ENCODE measurements around the gene ZKSCAN4.
A peak's percentile ranks its signal among the peaks of the same experiment; 100 is the strongest.

ZKSCAN4 gene

DNA sequence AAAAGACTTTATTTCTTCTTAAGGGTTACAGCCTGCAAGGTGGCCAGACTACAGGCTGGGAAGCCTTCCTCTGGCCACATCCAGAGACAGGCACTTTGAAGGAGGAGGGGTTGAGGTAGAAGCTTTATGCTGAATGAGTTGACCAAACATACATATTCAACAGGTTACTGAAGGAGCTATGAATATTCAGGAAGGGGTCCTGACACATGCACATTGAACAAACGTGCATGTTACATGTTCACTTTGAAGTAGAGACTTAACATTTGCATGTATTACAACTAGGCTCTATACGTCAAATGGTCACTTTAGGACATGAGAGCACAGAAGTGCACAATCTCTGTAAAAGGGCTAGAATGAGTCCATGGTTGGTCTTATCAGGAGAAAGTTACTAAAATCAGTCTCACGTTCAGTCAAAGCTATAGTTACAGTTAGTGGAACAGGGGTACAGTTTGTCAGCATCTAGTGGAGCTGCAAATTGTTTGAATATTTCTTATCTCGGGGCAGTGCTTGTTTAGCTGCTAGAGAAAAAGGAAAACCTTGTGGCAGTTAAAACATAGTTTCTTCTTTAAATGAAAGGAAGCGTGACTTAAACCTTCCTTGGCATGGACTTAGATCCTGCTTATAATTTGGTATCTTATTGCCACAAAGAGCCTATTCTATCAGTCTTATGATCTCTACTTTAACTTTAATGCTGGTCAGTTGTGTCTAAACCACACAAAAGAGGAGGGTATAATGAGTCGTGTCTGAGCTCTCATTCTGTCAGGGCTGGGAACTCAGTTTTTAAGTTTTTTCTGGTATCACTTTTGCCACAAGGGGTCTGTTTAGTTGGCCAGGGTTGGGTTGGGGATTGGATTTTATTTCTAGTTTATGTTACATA lies 31.6 kb downstream of the ZKSCAN4 start:
- H3K4me1 ChIP-seq (ENCODE audit: control insufficient read depth, insufficient read depth, low read length, poor library complexity, severe bottlenecking) = peaks cover 8% of the 10 kb centered on the region
- no peak overlapping the region for H3K4me3 ChIP-seq (ENCODE audit: extremely low read depth, insufficient read depth, low read length, poor library complexity, severe bottlenecking)
- H3K27ac ChIP-seq (ENCODE audit: low read depth, low read length, severe bottlenecking) = no peak overlapping the region
- H3K9me3 ChIP-seq (ENCODE audit: control insufficient read depth, low read length) = no peaks in the 10 kb centered on the region
- 74 to 79% methylated on average over 4 to 5 of the region's 6 CpGs for WGBS, 2 experiments (ENCODE audit: insufficient coverage in 2 of 2)
- no peaks in the 10 kb centered on the region for H3K36me3 ChIP-seq (ENCODE audit: control insufficient read depth, insufficient read depth, low read length)

DNA sequence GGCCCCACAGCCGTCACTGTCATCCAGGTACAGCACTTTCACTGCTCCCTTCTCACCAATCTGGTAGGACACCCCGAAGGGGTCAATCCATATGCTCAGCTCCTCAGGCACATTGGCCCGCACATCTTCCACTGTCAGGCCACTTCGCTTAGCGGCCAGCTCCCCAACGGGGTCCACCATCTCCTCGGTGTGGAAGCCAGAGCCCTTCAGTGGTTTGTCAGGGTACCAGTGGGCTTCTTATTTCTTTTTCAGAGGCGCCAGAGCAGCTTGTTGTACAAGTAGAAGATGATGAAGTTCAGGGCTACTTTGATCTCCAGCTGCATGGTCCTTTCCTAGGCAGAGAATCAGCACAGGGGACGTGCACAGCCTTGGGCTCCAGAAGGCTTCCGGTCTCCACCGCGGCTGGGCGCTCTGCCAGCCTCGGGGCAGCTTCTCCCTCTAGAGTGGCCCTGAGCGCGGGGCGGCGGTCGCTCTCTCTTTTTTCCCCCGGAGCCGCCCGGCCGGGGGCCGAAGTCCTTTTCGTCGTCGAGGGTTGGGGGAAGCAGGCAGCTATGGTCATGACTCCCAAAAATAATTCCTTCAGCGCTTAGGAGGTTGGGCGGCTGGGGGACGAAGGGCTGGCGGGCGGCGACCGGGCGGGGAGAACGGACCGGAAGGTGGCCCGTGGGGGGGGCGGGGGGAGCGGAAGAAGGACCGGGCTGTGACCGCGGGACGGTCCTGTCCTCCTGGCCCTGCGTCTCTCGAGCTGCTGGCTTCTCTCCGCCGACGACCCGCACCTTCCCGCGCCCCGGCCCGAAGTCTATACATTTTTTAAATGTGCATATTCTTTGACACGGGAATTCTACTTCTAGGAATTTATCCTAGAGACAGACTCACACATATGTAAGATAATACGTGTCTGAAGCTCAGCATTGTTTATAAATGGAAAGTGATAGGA lies 33.5 kb downstream of the ZKSCAN4 start:
- H3K9me3 ChIP-seq (ENCODE audit: control insufficient read depth, low read length) = no peaks in the 10 kb centered on the region
- H3K4me1 ChIP-seq (ENCODE audit: control insufficient read depth, insufficient read depth, low read length, poor library complexity, severe bottlenecking) = peaks cover 8% of the 10 kb centered on the region
- no peaks in the 10 kb centered on the region for H3K36me3 ChIP-seq (ENCODE audit: control insufficient read depth, insufficient read depth, low read length)
- H3K4me3 ChIP-seq (ENCODE audit: extremely low read depth, insufficient read depth, low read length, poor library complexity, severe bottlenecking) = peak overlapping the region; percentile 40
- 25 to 52% methylated on average over 11 to 30 of the region's 56 CpGs for WGBS, 2 experiments (ENCODE audit: insufficient coverage in 2 of 2)
- H3K27ac ChIP-seq (ENCODE audit: low read depth, low read length, severe bottlenecking) = no peak overlapping the region

- no peak overlapping the region for H3K4me3 ChIP-seq (ENCODE audit: extremely low read depth, insufficient read depth, low read length, poor library complexity, severe bottlenecking)
- no peaks in the 10 kb centered on the region for H3K9me3 ChIP-seq (ENCODE audit: control insufficient read depth, low read length)
- 95 to 98% methylated on average over 7 to 11 of the region's 12 CpGs for WGBS, 2 experiments (ENCODE audit: insufficient coverage in 2 of 2)
- H3K4me1 ChIP-seq (ENCODE audit: control insufficient read depth, insufficient read depth, low read length, poor library complexity, severe bottlenecking) = peaks cover 8% of the 10 kb centered on the region
- H3K27ac ChIP-seq (ENCODE audit: low read depth, low read length, severe bottlenecking) = no peak overlapping the region
- H3K36me3 ChIP-seq (ENCODE audit: control insufficient read depth, insufficient read depth, low read length) = no peaks in the 10 kb centered on the region
These were observed 34.2 kb downstream of the ZKSCAN4 start for GRCh38 chr6:28217890-28218289.

- H3K36me3 ChIP-seq (ENCODE audit: control insufficient read depth, insufficient read depth, low read length) = no peaks in the 10 kb centered on the region
- H3K4me1 ChIP-seq (ENCODE audit: control insufficient read depth, insufficient read depth, low read length, poor library complexity, severe bottlenecking) = peaks cover 5% of the 10 kb centered on the region
- 86 to 94% methylated on average over 8 of the region's 8 CpGs for WGBS, 2 experiments (ENCODE audit: insufficient coverage in 2 of 2)
- H3K4me3 ChIP-seq (ENCODE audit: extremely low read depth, insufficient read depth, low read length, poor library complexity, severe bottlenecking) = no peak overlapping the region
- H3K9me3 ChIP-seq (ENCODE audit: control insufficient read depth, low read length) = no peaks in the 10 kb centered on the region
- no peak overlapping the region for H3K27ac ChIP-seq (ENCODE audit: low read depth, low read length, severe bottlenecking)
These were observed 36.6 kb downstream of the ZKSCAN4 start for GRCh38 chr6:28215425-28215824.

- Histone ChIP-seq H3K9me3 (ENCODE audit: control insufficient read depth, low read length) (no peaks in the 10 kb centered on the region), H3K36me3 (ENCODE audit: control insufficient read depth, insufficient read depth, low read length) (no peaks in the 10 kb centered on the region), H3K27ac (ENCODE audit: low read depth, low read length, severe bottlenecking) (no peak overlapping the region), H3K4me1 (ENCODE audit: control insufficient read depth, insufficient read depth, low read length, poor library complexity, severe bottlenecking) (peaks cover under 1% of the 10 kb centered on the region), H3K4me3 (ENCODE audit: extremely low read depth, insufficient read depth, low read length, poor library complexity, severe bottlenecking) (no peak overlapping the region)
- no CpG with 5 or more reads among the region's 2 CpGs for WGBS, 2 experiments (ENCODE audit: insufficient coverage in 2 of 2)
These were observed 38.9 kb downstream of the ZKSCAN4 start for GRCh38 chr6:28213213-28213523.

DNA sequence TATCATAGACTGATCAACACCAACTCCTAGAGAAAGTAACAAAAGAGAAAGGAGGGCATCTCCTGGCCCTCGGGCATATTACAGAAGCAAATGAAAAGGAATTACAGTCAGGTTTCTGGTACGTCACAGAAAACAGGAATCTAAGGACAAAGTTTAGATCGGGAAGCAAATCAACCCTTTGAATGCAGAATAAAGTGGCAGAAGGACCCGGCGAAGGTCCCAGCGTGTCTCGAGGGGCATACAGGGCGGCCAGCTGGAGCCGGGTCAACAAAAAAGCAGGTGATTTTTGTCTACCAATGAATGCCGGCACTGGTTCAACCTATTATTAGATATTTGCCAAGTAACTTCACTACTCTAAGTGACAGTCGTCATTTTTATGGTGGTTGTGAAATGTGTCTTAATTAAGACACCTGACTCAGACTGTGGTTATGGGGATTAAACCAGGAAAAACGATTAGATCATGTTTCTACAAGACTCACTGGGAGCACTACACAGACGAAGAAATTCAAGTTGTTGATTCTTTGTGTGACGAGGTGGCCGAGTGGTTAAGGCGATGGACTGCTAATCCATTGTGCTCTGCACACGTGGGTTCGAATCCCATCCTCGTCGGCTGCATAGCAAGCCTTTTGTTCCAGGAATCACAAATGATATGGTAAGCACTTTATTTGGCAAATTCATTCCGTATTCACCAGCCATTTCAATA lies 39.4 kb downstream of the ZKSCAN4 start:
- H3K4me1 ChIP-seq (ENCODE audit: control insufficient read depth, insufficient read depth, low read length, poor library complexity, severe bottlenecking) = no peaks in the 10 kb centered on the region
- H3K4me3 ChIP-seq (ENCODE audit: extremely low read depth, insufficient read depth, low read length, poor library complexity, severe bottlenecking) = peak overlapping the region; percentile 47
- no peak overlapping the region for H3K27ac ChIP-seq (ENCODE audit: low read depth, low read length, severe bottlenecking)
- no peaks in the 10 kb centered on the region for H3K9me3 ChIP-seq (ENCODE audit: control insufficient read depth, low read length)
- WGBS, 2 experiments (ENCODE audit: insufficient coverage in 2 of 2) = 1% methylated on average over 17 of the region's 21 CpGs
- no peaks in the 10 kb centered on the region for H3K36me3 ChIP-seq (ENCODE audit: control insufficient read depth, insufficient read depth, low read length)

- no peaks in the 10 kb centered on the region for H3K36me3 ChIP-seq (ENCODE audit: control insufficient read depth, insufficient read depth, low read length)
- peak overlapping the region; percentile 47 for H3K4me3 ChIP-seq (ENCODE audit: extremely low read depth, insufficient read depth, low read length, poor library complexity, severe bottlenecking)
- no peak overlapping the region for H3K27ac ChIP-seq (ENCODE audit: low read depth, low read length, severe bottlenecking)
- WGBS, 2 experiments (ENCODE audit: insufficient coverage in 2 of 2) = 10% methylated on average over 10 to 15 of the region's 16 CpGs
- no peaks in the 10 kb centered on the region for H3K4me1 ChIP-seq (ENCODE audit: control insufficient read depth, insufficient read depth, low read length, poor library complexity, severe bottlenecking)
- H3K9me3 ChIP-seq (ENCODE audit: control insufficient read depth, low read length) = no peaks in the 10 kb centered on the region
These were observed 40.1 kb downstream of the ZKSCAN4 start for GRCh38 chr6:28211840-28212509.

DNA sequence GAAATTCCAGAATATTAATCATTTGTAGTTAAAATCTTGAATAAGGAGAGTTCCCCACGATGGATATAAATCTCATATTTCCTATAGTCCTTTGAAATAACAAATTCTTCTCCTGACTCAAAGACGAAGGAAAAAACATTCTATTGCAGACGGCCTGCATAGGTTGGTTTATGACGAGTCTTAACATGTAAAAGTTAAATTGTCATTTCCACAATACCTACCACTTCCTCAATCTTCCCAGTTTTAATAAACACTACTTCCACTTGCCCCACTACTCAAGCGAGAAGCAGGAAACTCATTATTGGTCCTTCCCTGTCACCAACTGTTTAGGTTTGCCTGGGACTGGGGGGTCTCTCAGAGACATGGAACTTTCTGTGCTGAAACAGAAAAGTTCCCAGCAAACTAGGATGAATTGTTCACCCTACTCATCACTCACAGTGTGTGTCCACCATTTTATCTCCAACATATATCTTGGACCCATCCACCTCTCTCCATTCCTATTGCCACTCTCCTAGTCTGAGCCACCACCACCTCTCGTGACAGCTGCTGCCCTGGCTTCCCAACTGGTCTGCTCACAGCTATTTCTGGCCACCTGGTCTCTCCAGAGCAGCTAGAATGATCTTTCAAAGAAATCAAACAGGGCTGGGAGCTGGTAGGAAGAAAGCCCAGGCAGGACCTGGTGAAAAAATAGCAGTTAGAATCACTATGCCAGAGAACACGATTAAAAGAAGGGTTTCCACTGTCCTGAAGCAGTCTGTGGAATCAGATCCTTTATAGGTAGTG lies 42.1 kb downstream of the ZKSCAN4 start:
- no peaks in the 10 kb centered on the region for H3K4me1 ChIP-seq (ENCODE audit: control insufficient read depth, insufficient read depth, low read length, poor library complexity, severe bottlenecking)
- H3K36me3 ChIP-seq (ENCODE audit: control insufficient read depth, insufficient read depth, low read length) = no peaks in the 10 kb centered on the region
- 54 to 65% methylated on average over 2 to 4 of the region's 7 CpGs for WGBS, 2 experiments (ENCODE audit: insufficient coverage in 2 of 2)
- H3K27ac ChIP-seq (ENCODE audit: low read depth, low read length, severe bottlenecking) = no peak overlapping the region
- peaks cover 4% of the 10 kb centered on the region for H3K9me3 ChIP-seq (ENCODE audit: control insufficient read depth, low read length)
- no peak overlapping the region for H3K4me3 ChIP-seq (ENCODE audit: extremely low read depth, insufficient read depth, low read length, poor library complexity, severe bottlenecking)

- WGBS, 2 experiments (ENCODE audit: insufficient coverage in 2 of 2) = 0% methylated on average over 10 to 19 of the region's 23 CpGs
- peaks cover 5% of the 10 kb centered on the region for H3K9me3 ChIP-seq (ENCODE audit: control insufficient read depth, low read length)
These were observed 43.9 kb downstream of the ZKSCAN4 start for GRCh38 chr6:28208111-28208659.

More at GRCh38 chr6:28208111-28208659, 43.9 kb downstream of the ZKSCAN4 start:
- Histone ChIP-seq H3K4me1 (ENCODE audit: control insufficient read depth, insufficient read depth, low read length, poor library complexity, severe bottlenecking) (no peaks in the 10 kb centered on the region), H3K36me3 (ENCODE audit: control insufficient read depth, insufficient read depth, low read length) (no peaks in the 10 kb centered on the region), H3K27ac (ENCODE audit: low read depth, low read length, severe bottlenecking) (no peak overlapping the region), H3K4me3 (ENCODE audit: extremely low read depth, insufficient read depth, low read length, poor library complexity, severe bottlenecking) (peak overlapping the region; percentile 45)
